ENCODE measurements around the gene LRMDA.

Gene LRMDA

GRCh38 chr10:75402486-75403143 is 28.8 kb upstream of the LRMDA start:
- peak overlapping the region; percentile 76 for H3K4me2 ChIP-seq (ENCODE audit: low read length)
- no peaks in the 10 kb centered on the region for H3K9me3 ChIP-seq (ENCODE audit: control insufficient read depth, low read length)
- H3K9ac ChIP-seq, result no peak overlapping the region
- TF ChIP-seq CTCF (IDR thresholded peaks at IDR 0.05), result no peak
- peak overlapping the region; percentile 73 for H2AFZ ChIP-seq
- H3K79me2 ChIP-seq, result no peaks in the 10 kb centered on the region
- peak overlapping the region; percentile 88 for H3K4me3 ChIP-seq (ENCODE audit: low read depth, low read length)
- no peaks in the 10 kb centered on the region for H3K36me3 ChIP-seq (ENCODE audit: control insufficient read depth, insufficient read depth, low read length)
- no peaks in the 10 kb centered on the region for H3K27me3 ChIP-seq (ENCODE audit: control insufficient read depth, insufficient read depth, low read length)
- H3K27ac ChIP-seq, result peak overlapping the region; percentile 68
- H3K4me1 ChIP-seq, result peaks cover 6% of the 10 kb centered on the region

GRCh38 chr10:75403144-75403938 is 28.1 kb upstream of the LRMDA start:
- no peaks in the 10 kb centered on the region for H3K27me3 ChIP-seq (ENCODE audit: control insufficient read depth, insufficient read depth, low read length)
- H3K4me2 ChIP-seq (ENCODE audit: low read length), result peak overlapping the region; percentile 76
- peaks cover 6% of the 10 kb centered on the region for H3K4me1 ChIP-seq
- peak overlapping the region; percentile 73 for H2AFZ ChIP-seq
- no peaks in the 10 kb centered on the region for H3K79me2 ChIP-seq
- peak overlapping the region; percentile 68 for H3K27ac ChIP-seq
- no peak for TF ChIP-seq CTCF (IDR thresholded peaks at IDR 0.05)
- no peak overlapping the region for H3K9ac ChIP-seq
- no peaks in the 10 kb centered on the region for H3K36me3 ChIP-seq (ENCODE audit: control insufficient read depth, insufficient read depth, low read length)
- no peaks in the 10 kb centered on the region for H3K9me3 ChIP-seq (ENCODE audit: control insufficient read depth, low read length)
- peak overlapping the region; percentile 88 for H3K4me3 ChIP-seq (ENCODE audit: low read depth, low read length)

- Histone ChIP-seq H3K79me2 (no peaks in the 10 kb centered on the region), H3K27ac (no peak overlapping the region), H3K36me3 (ENCODE audit: control insufficient read depth, insufficient read depth, low read length) (no peaks in the 10 kb centered on the region), H2AFZ (no peak overlapping the region), H3K4me3 (ENCODE audit: low read depth, low read length) (peak overlapping the region; percentile 88), H3K27me3 (ENCODE audit: control insufficient read depth, insufficient read depth, low read length) (no peaks in the 10 kb centered on the region), H3K9ac (no peak overlapping the region), H3K9me3 (ENCODE audit: control insufficient read depth, low read length) (no peaks in the 10 kb centered on the region), H3K4me1 (peaks cover 6% of the 10 kb centered on the region), H3K4me2 (ENCODE audit: low read length) (peak overlapping the region; percentile 76)
- no peak for TF ChIP-seq CTCF (IDR thresholded peaks at IDR 0.05)
Observed at GRCh38 chr10:75403939-75404814, 27.2 kb upstream of the LRMDA start.

- Histone ChIP-seq H3K79me2 (no peaks in the 10 kb centered on the region), H3K27ac (no peak overlapping the region), H2AFZ (no peak overlapping the region), H3K4me1 (peaks cover 6% of the 10 kb centered on the region), H3K9ac (no peak overlapping the region), H3K36me3 (ENCODE audit: control insufficient read depth, insufficient read depth, low read length) (no peaks in the 10 kb centered on the region), H3K4me2 (ENCODE audit: low read length) (peak overlapping the region; percentile 76), H3K4me3 (ENCODE audit: low read depth, low read length) (peak overlapping the region; percentile 88), H3K27me3 (ENCODE audit: control insufficient read depth, insufficient read depth, low read length) (no peaks in the 10 kb centered on the region), H3K9me3 (ENCODE audit: control insufficient read depth, low read length) (no peaks in the 10 kb centered on the region)
- TF ChIP-seq CTCF (IDR thresholded peaks at IDR 0.05), result no peak
Observed at GRCh38 chr10:75404815-75405597, 26.4 kb upstream of the LRMDA start.

All from parathyroid adenoma (tissue), 2 donors.